HepG2 (cell line): ENCODE data around the gene SRCIN1. TPM values are rescaled to one million over a fixed set of nuclear protein-coding genes. Genes with fewer than 3 reads are reported as not detected.
A peak's percentile ranks its signal among the peaks of the same experiment; 100 is the strongest.

Experiments
- NRL ChIP-seq: sonication (generic); formaldehyde crosslinking; IDR thresholded peaks from 2 replicates; pipeline ENCODE4 v1.5.0; 2020; ENCODE audit warnings: missing genetic modification reagents, mild to moderate bottlenecking, moderate library complexity, borderline replicate concordance
- THAP11 ChIP-seq: IDR thresholded peaks from 2 replicates; pipeline ENCODE4 v1.6.1; 2016; ENCODE audit warnings: missing biosample characterization, missing genetic modification reagents
- ZNF3 ChIP-seq: IDR thresholded peaks from 2 replicates; pipeline ENCODE4 v1.7.0; 2017; ENCODE audit warnings: inconsistent platforms
- ZNF431 ChIP-seq: sonication (generic); formaldehyde crosslinking; IDR thresholded peaks from 2 replicates; pipeline ENCODE4 v1.9.0; 2022; ENCODE audit warnings: missing genetic modification reagents, low read depth, mild to moderate bottlenecking, borderline replicate concordance
- ZNF816 ChIP-seq: sonication (generic); formaldehyde crosslinking; IDR thresholded peaks from 2 replicates; pipeline ENCODE4 v1.8.0; 2022; ENCODE audit warnings: missing genetic modification reagents, mild to moderate bottlenecking, borderline replicate concordance
- polyA plus RNA-seq, 8 experiments: library from polyadenylated mRNA; depleted of rRNA in 3 of 8; stranded (reverse) in 7 of 8; unstranded in 1 of 8; fragments of >200 nt; fragmentation: Illumina TruSeq in 4 of 8; extraction: Trizol in 4 of 8; gene quantifications; 2 replicates each; pipeline versions ENCODE4 v1.2.1 to v1.2.3, GENCODE V29; 2011 to 2016; ENCODE audit warnings: low read depth in 4 of 8, missing spikeins in 1 of 8, mixed read lengths in 1 of 8; ENCODE audit not compliant: insufficient read depth in 1 of 8
- total RNA-seq, 5 experiments: library from RNA; depleted of rRNA; stranded (reverse); fragments of >200 nt; fragmentation: Illumina TruSeq; extraction: Trizol; gene quantifications; 2 replicates each; pipeline ENCODE4 v1.2.3, GENCODE V29; 2016; ENCODE audit warnings: low read depth in 1 of 5
- TF ChIP-seq, protein P1 (sequence below): sonication (generic); formaldehyde crosslinking; IDR thresholded peaks from 2 replicates; pipeline ENCODE4 v1.4.0; 2020; ENCODE audit warnings: mild to moderate bottlenecking, missing genetic modification reagents, borderline replicate concordance
- TF ChIP-seq, protein P2 (sequence below): sonication (generic); formaldehyde crosslinking; IDR thresholded peaks from 2 replicates; pipeline ENCODE4 v1.4.0; 2020; ENCODE audit warnings: missing genetic modification reagents, borderline replicate concordance
- TF ChIP-seq, protein P3 (sequence below): IDR thresholded peaks from 2 replicates; pipeline ENCODE4 v1.6.1; 2018; ENCODE audit warnings: missing genetic modification reagents
- TF ChIP-seq, protein P4 (sequence below): sonication (generic); formaldehyde crosslinking; IDR thresholded peaks from 2 replicates; pipeline ENCODE4 v1.8.1; 2022; ENCODE audit warnings: low read depth, mild to moderate bottlenecking, missing genetic modification reagents
- TF ChIP-seq, protein P5 (sequence below): sonication (generic); formaldehyde crosslinking; IDR thresholded peaks from 2 replicates; pipeline ENCODE4 v1.4.0; 2020; ENCODE audit warnings: missing genetic modification reagents, borderline replicate concordance
- TF ChIP-seq, protein P6 (sequence below): sonication (generic); formaldehyde crosslinking; IDR thresholded peaks from 2 replicates; pipeline ENCODE4 v1.5.1; 2020; ENCODE audit warnings: missing genetic modification reagents, mild to moderate bottlenecking, borderline replicate concordance

The SRCIN1 gene
- total and polyA plus RNA-seq, 2 of the 13 experiments (the other 11 are each of a cell fraction or from before 2014, with no cell fraction given), result 1.2 to 9.6 TPM

DNA sequence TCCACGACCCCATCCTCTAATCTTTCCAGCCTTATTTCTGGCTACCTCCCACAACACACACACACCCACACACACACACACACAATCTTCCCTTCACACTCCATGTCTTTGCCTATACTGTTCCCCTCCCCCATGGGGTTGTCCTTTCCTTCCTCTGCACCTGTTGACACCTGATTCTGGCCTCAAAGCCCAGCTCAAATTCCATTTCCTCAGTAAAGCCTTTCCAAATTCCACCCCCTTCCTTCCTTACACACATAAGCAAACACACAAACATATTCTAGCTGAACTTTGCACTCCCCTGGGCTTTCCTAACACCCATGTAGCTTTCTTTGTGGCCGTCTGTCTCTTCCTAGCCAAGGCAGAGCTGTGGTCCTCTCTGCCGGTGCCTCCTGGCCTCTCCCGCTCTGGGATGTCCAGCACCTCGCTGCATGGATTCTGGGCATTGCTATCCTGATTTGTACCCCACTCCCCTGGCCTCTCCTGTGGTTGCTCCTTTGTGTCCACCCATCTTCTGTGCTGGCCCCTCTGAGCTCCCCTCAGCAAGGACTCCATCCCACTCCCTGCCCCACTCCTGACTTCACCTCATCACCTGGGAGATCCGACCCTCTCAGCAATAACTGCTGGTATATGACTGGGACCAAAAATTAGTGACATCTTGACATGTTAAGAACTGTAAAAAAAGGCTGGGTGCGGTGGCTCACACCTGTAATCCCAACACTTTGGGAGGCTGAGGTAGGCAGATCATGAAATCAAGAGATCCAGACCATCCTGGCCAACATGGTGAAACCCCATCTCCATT is 8.4 kb upstream of the SRCIN1 start (continued):
- TF ChIP-seq, protein P1, sequence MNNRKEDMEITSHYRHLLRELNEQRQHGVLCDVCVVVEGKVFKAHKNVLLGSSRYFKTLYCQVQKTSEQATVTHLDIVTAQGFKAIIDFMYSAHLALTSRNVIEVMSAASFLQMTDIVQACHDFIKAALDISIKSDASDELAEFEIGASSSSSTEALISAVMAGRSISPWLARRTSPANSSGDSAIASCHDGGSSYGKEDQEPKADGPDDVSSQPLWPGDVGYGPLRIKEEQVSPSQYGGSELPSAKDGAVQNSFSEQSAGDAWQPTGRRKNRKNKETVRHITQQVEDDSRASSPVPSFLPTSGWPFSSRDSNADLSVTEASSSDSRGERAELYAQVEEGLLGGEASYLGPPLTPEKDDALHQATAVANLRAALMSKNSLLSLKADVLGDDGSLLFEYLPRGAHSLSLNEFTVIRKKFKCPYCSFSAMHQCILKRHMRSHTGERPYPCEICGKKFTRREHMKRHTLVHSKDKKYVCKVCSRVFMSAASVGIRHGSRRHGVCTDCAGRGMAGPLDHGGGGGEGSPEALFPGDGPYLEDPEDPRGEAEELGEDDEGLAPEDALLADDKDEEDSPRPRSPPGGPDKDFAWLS (CRISPR knock-in tag), result no peak
- TF ChIP-seq ZNF816 (CRISPR knock-in tag) (no peak), NRL (CRISPR knock-in tag) (peak; percentile 39; the same call in 1 of the 2 replicates), ZNF431 (peak; percentile 87; the same call in 1 of the 2 replicates), THAP11 (CRISPR knock-in tag) (peak; percentile 82), ZNF3 (CRISPR knock-in tag) (peak; percentile 44; the same call in 1 of the 2 replicates)
- TF ChIP-seq, protein P2, sequence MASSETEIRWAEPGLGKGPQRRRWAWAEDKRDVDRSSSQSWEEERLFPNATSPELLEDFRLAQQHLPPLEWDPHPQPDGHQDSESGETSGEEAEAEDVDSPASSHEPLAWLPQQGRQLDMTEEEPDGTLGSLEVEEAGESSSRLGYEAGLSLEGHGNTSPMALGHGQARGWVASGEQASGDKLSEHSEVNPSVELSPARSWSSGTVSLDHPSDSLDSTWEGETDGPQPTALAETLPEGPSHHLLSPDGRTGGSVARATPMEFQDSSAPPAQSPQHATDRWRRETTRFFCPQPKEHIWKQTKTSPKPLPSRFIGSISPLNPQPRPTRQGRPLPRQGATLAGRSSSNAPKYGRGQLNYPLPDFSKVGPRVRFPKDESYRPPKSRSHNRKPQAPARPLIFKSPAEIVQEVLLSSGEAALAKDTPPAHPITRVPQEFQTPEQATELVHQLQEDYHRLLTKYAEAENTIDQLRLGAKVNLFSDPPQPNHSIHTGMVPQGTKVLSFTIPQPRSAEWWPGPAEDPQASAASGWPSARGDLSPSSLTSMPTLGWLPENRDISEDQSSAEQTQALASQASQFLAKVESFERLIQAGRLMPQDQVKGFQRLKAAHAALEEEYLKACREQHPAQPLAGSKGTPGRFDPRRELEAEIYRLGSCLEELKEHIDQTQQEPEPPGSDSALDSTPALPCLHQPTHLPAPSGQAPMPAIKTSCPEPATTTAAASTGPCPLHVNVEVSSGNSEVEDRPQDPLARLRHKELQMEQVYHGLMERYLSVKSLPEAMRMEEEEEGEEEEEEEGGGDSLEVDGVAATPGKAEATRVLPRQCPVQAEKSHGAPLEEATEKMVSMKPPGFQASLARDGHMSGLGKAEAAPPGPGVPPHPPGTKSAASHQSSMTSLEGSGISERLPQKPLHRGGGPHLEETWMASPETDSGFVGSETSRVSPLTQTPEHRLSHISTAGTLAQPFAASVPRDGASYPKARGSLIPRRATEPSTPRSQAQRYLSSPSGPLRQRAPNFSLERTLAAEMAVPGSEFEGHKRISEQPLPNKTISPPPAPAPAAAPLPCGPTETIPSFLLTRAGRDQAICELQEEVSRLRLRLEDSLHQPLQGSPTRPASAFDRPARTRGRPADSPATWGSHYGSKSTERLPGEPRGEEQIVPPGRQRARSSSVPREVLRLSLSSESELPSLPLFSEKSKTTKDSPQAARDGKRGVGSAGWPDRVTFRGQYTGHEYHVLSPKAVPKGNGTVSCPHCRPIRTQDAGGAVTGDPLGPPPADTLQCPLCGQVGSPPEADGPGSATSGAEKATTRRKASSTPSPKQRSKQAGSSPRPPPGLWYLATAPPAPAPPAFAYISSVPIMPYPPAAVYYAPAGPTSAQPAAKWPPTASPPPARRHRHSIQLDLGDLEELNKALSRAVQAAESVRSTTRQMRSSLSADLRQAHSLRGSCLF (CRISPR knock-in tag), result no peak
- TF ChIP-seq, protein P3, sequence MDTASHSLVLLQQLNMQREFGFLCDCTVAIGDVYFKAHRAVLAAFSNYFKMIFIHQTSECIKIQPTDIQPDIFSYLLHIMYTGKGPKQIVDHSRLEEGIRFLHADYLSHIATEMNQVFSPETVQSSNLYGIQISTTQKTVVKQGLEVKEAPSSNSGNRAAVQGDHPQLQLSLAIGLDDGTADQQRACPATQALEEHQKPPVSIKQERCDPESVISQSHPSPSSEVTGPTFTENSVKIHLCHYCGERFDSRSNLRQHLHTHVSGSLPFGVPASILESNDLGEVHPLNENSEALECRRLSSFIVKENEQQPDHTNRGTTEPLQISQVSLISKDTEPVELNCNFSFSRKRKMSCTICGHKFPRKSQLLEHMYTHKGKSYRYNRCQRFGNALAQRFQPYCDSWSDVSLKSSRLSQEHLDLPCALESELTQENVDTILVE, result peak; percentile 95
- TF ChIP-seq, protein P4, sequence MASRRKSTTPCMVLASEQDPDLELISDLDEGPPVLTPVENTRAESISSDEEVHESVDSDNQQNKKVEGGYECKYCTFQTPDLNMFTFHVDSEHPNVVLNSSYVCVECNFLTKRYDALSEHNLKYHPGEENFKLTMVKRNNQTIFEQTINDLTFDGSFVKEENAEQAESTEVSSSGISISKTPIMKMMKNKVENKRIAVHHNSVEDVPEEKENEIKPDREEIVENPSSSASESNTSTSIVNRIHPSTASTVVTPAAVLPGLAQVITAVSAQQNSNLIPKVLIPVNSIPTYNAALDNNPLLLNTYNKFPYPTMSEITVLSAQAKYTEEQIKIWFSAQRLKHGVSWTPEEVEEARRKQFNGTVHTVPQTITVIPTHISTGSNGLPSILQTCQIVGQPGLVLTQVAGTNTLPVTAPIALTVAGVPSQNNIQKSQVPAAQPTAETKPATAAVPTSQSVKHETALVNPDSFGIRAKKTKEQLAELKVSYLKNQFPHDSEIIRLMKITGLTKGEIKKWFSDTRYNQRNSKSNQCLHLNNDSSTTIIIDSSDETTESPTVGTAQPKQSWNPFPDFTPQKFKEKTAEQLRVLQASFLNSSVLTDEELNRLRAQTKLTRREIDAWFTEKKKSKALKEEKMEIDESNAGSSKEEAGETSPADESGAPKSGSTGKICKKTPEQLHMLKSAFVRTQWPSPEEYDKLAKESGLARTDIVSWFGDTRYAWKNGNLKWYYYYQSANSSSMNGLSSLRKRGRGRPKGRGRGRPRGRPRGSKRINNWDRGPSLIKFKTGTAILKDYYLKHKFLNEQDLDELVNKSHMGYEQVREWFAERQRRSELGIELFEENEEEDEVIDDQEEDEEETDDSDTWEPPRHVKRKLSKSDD (CRISPR knock-in tag), result peak; percentile 35; the same call in 1 of the 2 replicates
- TF ChIP-seq, protein P5, sequence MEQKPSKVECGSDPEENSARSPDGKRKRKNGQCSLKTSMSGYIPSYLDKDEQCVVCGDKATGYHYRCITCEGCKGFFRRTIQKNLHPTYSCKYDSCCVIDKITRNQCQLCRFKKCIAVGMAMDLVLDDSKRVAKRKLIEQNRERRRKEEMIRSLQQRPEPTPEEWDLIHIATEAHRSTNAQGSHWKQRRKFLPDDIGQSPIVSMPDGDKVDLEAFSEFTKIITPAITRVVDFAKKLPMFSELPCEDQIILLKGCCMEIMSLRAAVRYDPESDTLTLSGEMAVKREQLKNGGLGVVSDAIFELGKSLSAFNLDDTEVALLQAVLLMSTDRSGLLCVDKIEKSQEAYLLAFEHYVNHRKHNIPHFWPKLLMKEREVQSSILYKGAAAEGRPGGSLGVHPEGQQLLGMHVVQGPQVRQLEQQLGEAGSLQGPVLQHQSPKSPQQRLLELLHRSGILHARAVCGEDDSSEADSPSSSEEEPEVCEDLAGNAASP (CRISPR knock-in tag), result peak; percentile 98
- TF ChIP-seq, protein P6, sequence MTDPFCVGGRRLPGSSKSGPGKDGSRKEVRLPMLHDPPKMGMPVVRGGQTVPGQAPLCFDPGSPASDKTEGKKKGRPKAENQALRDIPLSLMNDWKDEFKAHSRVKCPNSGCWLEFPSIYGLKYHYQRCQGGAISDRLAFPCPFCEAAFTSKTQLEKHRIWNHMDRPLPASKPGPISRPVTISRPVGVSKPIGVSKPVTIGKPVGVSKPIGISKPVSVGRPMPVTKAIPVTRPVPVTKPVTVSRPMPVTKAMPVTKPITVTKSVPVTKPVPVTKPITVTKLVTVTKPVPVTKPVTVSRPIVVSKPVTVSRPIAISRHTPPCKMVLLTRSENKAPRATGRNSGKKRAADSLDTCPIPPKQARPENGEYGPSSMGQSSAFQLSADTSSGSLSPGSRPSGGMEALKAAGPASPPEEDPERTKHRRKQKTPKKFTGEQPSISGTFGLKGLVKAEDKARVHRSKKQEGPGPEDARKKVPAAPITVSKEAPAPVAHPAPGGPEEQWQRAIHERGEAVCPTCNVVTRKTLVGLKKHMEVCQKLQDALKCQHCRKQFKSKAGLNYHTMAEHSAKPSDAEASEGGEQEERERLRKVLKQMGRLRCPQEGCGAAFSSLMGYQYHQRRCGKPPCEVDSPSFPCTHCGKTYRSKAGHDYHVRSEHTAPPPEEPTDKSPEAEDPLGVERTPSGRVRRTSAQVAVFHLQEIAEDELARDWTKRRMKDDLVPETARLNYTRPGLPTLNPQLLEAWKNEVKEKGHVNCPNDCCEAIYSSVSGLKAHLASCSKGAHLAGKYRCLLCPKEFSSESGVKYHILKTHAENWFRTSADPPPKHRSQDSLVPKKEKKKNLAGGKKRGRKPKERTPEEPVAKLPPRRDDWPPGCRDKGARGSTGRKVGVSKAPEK, result peak; percentile 96
